ENCODE results near the gene FAM219A.

DNA sequence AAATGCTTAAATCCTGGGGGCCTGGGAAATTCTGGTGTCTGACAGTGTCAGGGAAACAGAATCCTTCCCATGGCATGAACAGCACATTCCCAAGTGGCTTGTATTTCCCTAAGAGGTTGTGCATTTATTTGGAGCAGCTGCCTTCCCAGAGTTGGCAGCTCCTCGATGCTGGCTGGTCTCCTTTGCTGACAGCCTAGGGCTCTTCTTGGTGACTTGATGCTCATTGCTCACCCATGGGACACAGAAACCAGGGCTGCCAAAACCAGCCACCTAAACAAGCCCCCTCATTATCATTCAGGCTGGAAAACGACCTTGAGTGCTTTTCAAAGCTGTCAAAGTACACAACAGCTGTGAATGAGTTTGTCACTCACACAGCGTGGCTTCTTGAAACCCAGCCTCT lies 40.2 kb upstream of the FAM219A start:
- TF ChIP-seq, protein P1, sequence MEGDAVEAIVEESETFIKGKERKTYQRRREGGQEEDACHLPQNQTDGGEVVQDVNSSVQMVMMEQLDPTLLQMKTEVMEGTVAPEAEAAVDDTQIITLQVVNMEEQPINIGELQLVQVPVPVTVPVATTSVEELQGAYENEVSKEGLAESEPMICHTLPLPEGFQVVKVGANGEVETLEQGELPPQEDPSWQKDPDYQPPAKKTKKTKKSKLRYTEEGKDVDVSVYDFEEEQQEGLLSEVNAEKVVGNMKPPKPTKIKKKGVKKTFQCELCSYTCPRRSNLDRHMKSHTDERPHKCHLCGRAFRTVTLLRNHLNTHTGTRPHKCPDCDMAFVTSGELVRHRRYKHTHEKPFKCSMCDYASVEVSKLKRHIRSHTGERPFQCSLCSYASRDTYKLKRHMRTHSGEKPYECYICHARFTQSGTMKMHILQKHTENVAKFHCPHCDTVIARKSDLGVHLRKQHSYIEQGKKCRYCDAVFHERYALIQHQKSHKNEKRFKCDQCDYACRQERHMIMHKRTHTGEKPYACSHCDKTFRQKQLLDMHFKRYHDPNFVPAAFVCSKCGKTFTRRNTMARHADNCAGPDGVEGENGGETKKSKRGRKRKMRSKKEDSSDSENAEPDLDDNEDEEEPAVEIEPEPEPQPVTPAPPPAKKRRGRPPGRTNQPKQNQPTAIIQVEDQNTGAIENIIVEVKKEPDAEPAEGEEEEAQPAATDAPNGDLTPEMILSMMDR (conservative IDR thresholded peaks at IDR 0.05 in 1 of 2, IDR thresholded peaks at IDR 0.05 in 1 of 2; ENCODE audit: low read depth in 1 of 2, low read length in 2 of 2): no peak
- TF ChIP-seq EZH2 (IDR thresholded peaks at IDR 0.05; ENCODE audit: low read length, missing control alignments): no peak

All from fibroblast of lung (primary cell).